K562 (cell line): ENCODE data around the gene MICU2. TPM values are rescaled to one million over a fixed set of nuclear protein-coding genes. Genes with fewer than 3 reads are reported as not detected.

Source experiments
- ATF3 ChIP-seq, 2 experiments: fragments of 450-650 bp in 1 of 2; sonication (generic) in 1 of 2; formaldehyde crosslinking in 1 of 2; IDR thresholded peaks in 1 of 2; conservative IDR thresholded peaks in 1 of 2; 2 replicates each; pipeline versions ENCODE4 v1.6.1 to v1.8.1; 2016 to 2023; ENCODE audit warnings: mild to moderate bottlenecking in 2 of 2, moderate library complexity in 2 of 2, inconsistent platforms in 1 of 2, missing genetic modification reagents in 1 of 2
- C11orf30 ChIP-seq: fragments of 450-650 bp; IDR thresholded peaks from 2 replicates; pipeline ENCODE4 v1.6.1; 2016; ENCODE audit warnings: low read depth, mild to moderate bottlenecking
- CCNT2 ChIP-seq: IDR thresholded peaks from 2 replicates; pipeline ENCODE4 v1.6.1; 2011; ENCODE audit warnings: borderline replicate concordance, low read depth, mild to moderate bottlenecking, moderate library complexity, mixed read lengths, low read length; ENCODE audit not compliant: insufficient read length; ENCODE audit errors: extremely low read depth
- CXXC5 ChIP-seq: fragments of 250-450 bp; sonication (Bioruptor Pico); IDR thresholded peaks from 2 replicates; pipeline ENCODE4 v1.8.0; 2022; ENCODE audit warnings: inconsistent platforms, mild to moderate bottlenecking, moderate library complexity
- EZH2 ChIP-seq: IDR thresholded peaks from 2 replicates; pipeline ENCODE4 v1.6.1; 2012; ENCODE audit warnings: low read depth, mild to moderate bottlenecking, inconsistent platforms, low read length, borderline replicate concordance
- HDAC8 ChIP-seq: fragments of 450-650 bp; IDR thresholded peaks from 2 replicates; pipeline ENCODE4 v1.6.1; 2016; ENCODE audit warnings: mild to moderate bottlenecking, missing genetic modification characterization, moderate library complexity, missing compliant biosample characterization
- KDM4B ChIP-seq, 2 experiments: fragments of 450-650 bp in 1 of 2; sonication (generic) in 1 of 2; IDR thresholded peaks; 2 replicates each; pipeline ENCODE4 v1.6.1; 2016 to 2017; ENCODE audit warnings: borderline replicate concordance in 2 of 2, antibody characterized with exemption in 1 of 2, low read depth in 1 of 2, mild to moderate bottlenecking in 1 of 2
- MYNN ChIP-seq, 2 experiments: sonication (generic); formaldehyde crosslinking in 1 of 2; IDR thresholded peaks; 2 replicates each; pipeline versions ENCODE4 v1.5.0 to v1.6.1; 2016 to 2020; ENCODE audit warnings: antibody characterized with exemption in 1 of 2, missing genetic modification reagents in 1 of 2
- NFRKB ChIP-seq: fragments of 450-650 bp; IDR thresholded peaks from 2 replicates; pipeline ENCODE4 v1.6.1; 2016; ENCODE audit warnings: low read depth
- PCBP1 ChIP-seq: fragments of 200-400 bp; formaldehyde crosslinking; IDR thresholded peaks from 2 replicates; pipeline ENCODE4 v1.6.1; 2018; ENCODE audit warnings: mild to moderate bottlenecking, low read depth, low read length; ENCODE audit not compliant: poor library complexity, severe bottlenecking
- PHF8 ChIP-seq: fragments of 200-600 bp; sonication (generic); IDR thresholded peaks from 2 replicates; pipeline ENCODE4 v1.6.1; 2012; ENCODE audit warnings: mixed run types, mild to moderate bottlenecking, inconsistent platforms, low read length, moderate library complexity, borderline replicate concordance
- POLR2AphosphoS2 ChIP-seq: IDR thresholded peaks from 2 replicates; pipeline ENCODE4 v1.6.1; 2012; ENCODE audit warnings: low read length, improper control_type of control experiment
- PRMT5 ChIP-seq: sonication (generic); formaldehyde crosslinking; IDR thresholded peaks from 2 replicates; pipeline ENCODE4 v1.5.0; 2020; ENCODE audit warnings: missing genetic modification reagents
- RCOR1 ChIP-seq, 2 experiments: IDR thresholded peaks; 2 replicates each; pipeline ENCODE4 v1.6.1; 2012; ENCODE audit warnings: low read depth in 2 of 2, low read length in 2 of 2, borderline replicate concordance in 1 of 2, improper control_type of control experiment in 1 of 2
- SMARCA5 ChIP-seq: fragments of 450-650 bp; IDR thresholded peaks from 2 replicates; pipeline ENCODE4 v1.6.1; 2016
- SMARCE1 ChIP-seq: fragments of 450-650 bp; IDR thresholded peaks from 2 replicates; pipeline ENCODE4 v1.7.1; 2016; ENCODE audit warnings: mild to moderate bottlenecking
- SP1 ChIP-seq: sonication (generic); formaldehyde crosslinking; IDR thresholded peaks from 2 replicates; pipeline ENCODE4 v1.8.1; 2022; ENCODE audit warnings: mild to moderate bottlenecking, missing genetic modification reagents
- SUPT5H ChIP-seq: fragments of 450-650 bp; IDR thresholded peaks from 2 replicates; pipeline ENCODE4 v1.6.1; 2016
- THRA ChIP-seq: fragments of 450-650 bp; IDR thresholded peaks from 2 replicates; pipeline ENCODE4 v1.6.1; 2017; ENCODE audit warnings: mild to moderate bottlenecking, moderate library complexity
- XRCC3 ChIP-seq: fragments of 450-650 bp; IDR thresholded peaks from 2 replicates; pipeline ENCODE4 v1.6.1; 2017; ENCODE audit warnings: mild to moderate bottlenecking, moderate library complexity
- YBX1 ChIP-seq: fragments of 450-650 bp; IDR thresholded peaks from 2 replicates; pipeline ENCODE4 v1.7.1; 2016; ENCODE audit warnings: mild to moderate bottlenecking
- ZC3H8 ChIP-seq: fragments of 450-650 bp; IDR thresholded peaks from 2 replicates; pipeline ENCODE4 v1.6.1; 2017
- ZNF316 ChIP-seq: fragments of 450-650 bp; IDR thresholded peaks from 2 replicates; pipeline ENCODE4 v1.6.1; 2016
- ZNF384 ChIP-seq: IDR thresholded peaks from 2 replicates; pipeline ENCODE4 v1.6.1; 2012; ENCODE audit warnings: low read depth, low read length, improper control_type of control experiment
- ZNF699 ChIP-seq: fragments of 250-450 bp; sonication (Bioruptor Pico); IDR thresholded peaks from 2 replicates; pipeline ENCODE4 v1.8.0; 2021; ENCODE audit warnings: mild to moderate bottlenecking, moderate library complexity; ENCODE audit not compliant: insufficient replicate concordance
- polyA plus RNA-seq, 8 experiments: library from polyadenylated mRNA; depleted of rRNA in 4 of 8; stranded (reverse) in 5 of 8; unstranded in 3 of 8; fragments of >200 nt; fragmentation: Nextera tagmentation in 2 of 8; fragmentation: Illumina TruSeq in 1 of 8; extraction: Ambion mirVana in 2 of 8; extraction: Trizol in 1 of 8; gene quantifications; 2 replicates each; pipeline versions ENCODE4 v1.2.1 to v1.2.3, GENCODE V29; 2011 to 2014; ENCODE audit warnings: inconsistent platforms in 1 of 8, missing spikeins in 1 of 8
- total RNA-seq, 7 experiments: library from RNA; depleted of rRNA in 6 of 7; stranded (reverse); fragments of >200 nt in 6 of 7; fragmentation: Illumina TruSeq in 2 of 7; extraction: Trizol in 2 of 7; gene quantifications; 2 replicates each; pipeline versions ENCODE4 v1.2.1 to v1.2.3, GENCODE V29; 2011 to 2021; ENCODE audit warnings: low replicate concordance in 1 of 7
- TF ChIP-seq, protein P1 (sequence below): fragments of 250-450 bp; sonication (Bioruptor Pico); IDR thresholded peaks from 2 replicates; pipeline ENCODE4 v1.8.0; 2022; ENCODE audit warnings: inconsistent platforms, mild to moderate bottlenecking, moderate library complexity, borderline replicate concordance

The MICU2 gene
- total and polyA plus RNA-seq, 9 of the 15 experiments (the other 6 are each of a cell fraction or from before 2014, with no cell fraction given) = 9.1 to 41.8 (median 33.4) TPM

- peak; percentile 75 for TF ChIP-seq C11orf30
- no peak for TF ChIP-seq ZNF699 (CRISPR knock-in tag)
- no peak for TF ChIP-seq ATF3 (IDR thresholded peaks at IDR 0.05)
- no peak for TF ChIP-seq ATF3 (CRISPR knock-in tag; conservative IDR thresholded peaks at IDR 0.05)
- TF ChIP-seq RCOR1 (IDR thresholded peaks at IDR 0.05; ENCODE audit: borderline replicate concordance in 1 of 2, low read depth in 2 of 2, low read length in 2 of 2) = no peak
- TF ChIP-seq THRA = no peak
- peak; percentile 99 for TF ChIP-seq PHF8
- no peak for TF ChIP-seq ZC3H8
- TF ChIP-seq SUPT5H = peak; percentile 98
- no peak for TF ChIP-seq SMARCA5
- TF ChIP-seq SP1 (CRISPR knock-in tag) = peak; percentile 69
- no peak for TF ChIP-seq ZNF316
- peak; percentile 81 for TF ChIP-seq CXXC5
- TF ChIP-seq KDM4B (IDR thresholded peaks at IDR 0.05; ENCODE audit: borderline replicate concordance in 2 of 2, low read depth in 1 of 2) = peak in 1 of 2 experiments; percentile 32; a peak in 1 of 4 replicates
- TF ChIP-seq HDAC8 (tag) = no peak
- no peak for TF ChIP-seq POLR2AphosphoS2
- TF ChIP-seq PRMT5 (CRISPR knock-in tag) = no peak
- TF ChIP-seq PCBP1 = peak; percentile 59
- no peak for TF ChIP-seq XRCC3
- TF ChIP-seq NFRKB = peak; percentile 92
- no peak for TF ChIP-seq EZH2
- TF ChIP-seq MYNN (IDR thresholded peaks at IDR 0.05) = no peak
- TF ChIP-seq MYNN (CRISPR knock-in tag; IDR thresholded peaks at IDR 0.05) = no peak
- TF ChIP-seq SMARCE1 = no peak
- TF ChIP-seq CCNT2 = peak; percentile 82
- no peak for TF ChIP-seq ZNF384
- TF ChIP-seq, protein P1, sequence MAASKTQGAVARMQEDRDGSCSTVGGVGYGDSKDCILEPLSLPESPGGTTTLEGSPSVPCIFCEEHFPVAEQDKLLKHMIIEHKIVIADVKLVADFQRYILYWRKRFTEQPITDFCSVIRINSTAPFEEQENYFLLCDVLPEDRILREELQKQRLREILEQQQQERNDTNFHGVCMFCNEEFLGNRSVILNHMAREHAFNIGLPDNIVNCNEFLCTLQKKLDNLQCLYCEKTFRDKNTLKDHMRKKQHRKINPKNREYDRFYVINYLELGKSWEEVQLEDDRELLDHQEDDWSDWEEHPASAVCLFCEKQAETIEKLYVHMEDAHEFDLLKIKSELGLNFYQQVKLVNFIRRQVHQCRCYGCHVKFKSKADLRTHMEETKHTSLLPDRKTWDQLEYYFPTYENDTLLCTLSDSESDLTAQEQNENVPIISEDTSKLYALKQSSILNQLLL = no peak
- TF ChIP-seq YBX1 = no peak
Observed at GRCh38 chr13:21603531-21604448, at the start of gene MICU2 (continued).
